ENCODE measurements around the gene ADAM19.

The ADAM19 gene

DNA sequence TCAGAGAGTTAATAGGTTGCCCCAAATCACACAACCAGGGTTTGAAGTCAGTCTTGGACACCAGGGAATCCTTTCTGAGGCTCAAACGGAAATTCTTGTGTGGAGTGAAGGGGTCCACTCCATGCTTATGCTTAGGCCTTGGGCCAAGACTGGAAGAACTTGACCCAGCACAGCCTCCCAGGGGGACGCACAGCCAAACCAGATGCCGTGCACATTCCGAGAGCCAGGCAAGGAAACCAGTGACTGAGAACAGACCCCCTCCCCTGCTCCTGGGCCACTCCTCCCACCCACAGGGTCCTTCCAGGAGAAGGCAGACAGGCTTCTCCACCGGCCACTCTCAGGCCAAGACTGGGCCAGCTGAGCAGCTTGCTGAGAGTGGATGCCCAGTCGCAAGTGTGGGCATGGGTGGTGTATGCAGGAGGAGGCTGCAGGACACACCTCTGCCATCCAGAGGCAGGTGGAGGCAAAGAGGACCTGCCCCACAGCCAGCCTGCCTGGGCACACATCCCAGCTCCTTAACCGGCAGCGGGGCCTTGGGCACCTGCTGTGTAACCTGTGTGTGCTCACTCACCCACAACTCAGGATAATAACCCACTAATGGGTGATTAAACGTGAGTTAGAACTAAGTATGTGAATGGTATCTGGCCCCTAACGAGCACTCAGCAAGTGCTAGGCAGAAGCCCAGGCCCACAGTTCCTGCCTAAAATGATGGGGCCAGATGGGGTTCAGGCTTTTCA is 77.5 kb downstream of the ADAM19 start:
- no peak overlapping the region for H3K4me3 ChIP-seq (ENCODE audit: low read depth, low read length)
- TF ChIP-seq, protein P1, sequence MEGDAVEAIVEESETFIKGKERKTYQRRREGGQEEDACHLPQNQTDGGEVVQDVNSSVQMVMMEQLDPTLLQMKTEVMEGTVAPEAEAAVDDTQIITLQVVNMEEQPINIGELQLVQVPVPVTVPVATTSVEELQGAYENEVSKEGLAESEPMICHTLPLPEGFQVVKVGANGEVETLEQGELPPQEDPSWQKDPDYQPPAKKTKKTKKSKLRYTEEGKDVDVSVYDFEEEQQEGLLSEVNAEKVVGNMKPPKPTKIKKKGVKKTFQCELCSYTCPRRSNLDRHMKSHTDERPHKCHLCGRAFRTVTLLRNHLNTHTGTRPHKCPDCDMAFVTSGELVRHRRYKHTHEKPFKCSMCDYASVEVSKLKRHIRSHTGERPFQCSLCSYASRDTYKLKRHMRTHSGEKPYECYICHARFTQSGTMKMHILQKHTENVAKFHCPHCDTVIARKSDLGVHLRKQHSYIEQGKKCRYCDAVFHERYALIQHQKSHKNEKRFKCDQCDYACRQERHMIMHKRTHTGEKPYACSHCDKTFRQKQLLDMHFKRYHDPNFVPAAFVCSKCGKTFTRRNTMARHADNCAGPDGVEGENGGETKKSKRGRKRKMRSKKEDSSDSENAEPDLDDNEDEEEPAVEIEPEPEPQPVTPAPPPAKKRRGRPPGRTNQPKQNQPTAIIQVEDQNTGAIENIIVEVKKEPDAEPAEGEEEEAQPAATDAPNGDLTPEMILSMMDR (IDR thresholded peaks at IDR 0.05; ENCODE audit: borderline replicate concordance, insufficient read depth, low read depth, low read length) = no peak

DNA sequence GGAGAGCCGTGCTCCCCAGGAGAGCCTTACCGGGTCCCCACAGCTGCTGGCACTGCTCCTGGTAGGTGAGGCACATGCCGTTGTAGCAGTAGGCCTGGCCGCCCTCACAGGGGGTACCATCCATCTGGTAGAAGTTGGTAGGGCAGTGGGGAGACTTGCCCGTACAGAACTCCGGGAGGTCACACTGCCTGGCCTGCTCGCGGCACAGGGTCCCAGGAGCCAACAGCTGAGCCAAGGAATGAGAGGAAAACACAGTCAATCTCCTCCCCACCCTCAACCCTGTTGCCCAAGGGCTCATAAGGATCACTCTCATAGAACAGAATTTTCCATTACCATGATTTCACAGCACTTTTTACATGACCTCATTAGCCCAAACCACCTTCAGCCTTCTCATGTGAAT is 78.7 kb downstream of the ADAM19 start:
- TF ChIP-seq, protein P1 (IDR thresholded peaks at IDR 0.05; ENCODE audit: borderline replicate concordance, insufficient read depth, low read depth, low read length) = no peak
- H3K4me3 ChIP-seq (ENCODE audit: low read depth, low read length) = no peak overlapping the region

DNA sequence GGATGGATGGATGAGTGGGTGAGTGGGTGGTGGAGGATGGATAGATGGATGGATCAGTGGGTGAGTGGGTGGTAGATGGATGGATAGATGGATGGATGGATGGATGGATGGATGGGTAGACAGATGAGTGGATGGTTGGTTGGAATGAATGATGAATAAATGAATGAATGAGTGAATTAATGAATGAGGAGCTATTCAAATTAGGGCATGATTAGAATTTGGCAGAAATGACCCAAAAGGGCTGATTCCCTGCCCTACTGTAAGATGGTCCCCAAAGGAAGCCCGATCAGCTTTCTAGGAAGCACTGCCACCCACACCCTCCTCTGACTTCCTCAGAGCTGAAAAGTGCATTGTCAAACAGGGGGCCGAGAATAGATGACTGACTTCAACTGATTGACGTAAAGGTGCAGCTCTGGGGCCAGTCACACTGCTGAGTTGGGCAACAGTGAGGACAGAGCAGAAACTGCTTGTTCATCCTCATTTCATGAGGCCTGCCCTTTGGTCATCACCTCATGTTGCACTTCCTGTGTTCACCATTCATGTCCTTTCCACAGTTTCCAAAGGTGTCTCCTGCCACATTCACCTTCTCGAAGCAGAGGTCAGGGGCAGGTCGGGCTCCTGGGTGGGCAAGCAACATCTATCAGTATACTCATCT is 81.3 kb downstream of the ADAM19 start:
- TF ChIP-seq, protein P1 (IDR thresholded peaks at IDR 0.05; ENCODE audit: borderline replicate concordance, insufficient read depth, low read depth, low read length) = no peak
- H3K4me3 ChIP-seq (ENCODE audit: low read depth, low read length) = no peak overlapping the region

DNA sequence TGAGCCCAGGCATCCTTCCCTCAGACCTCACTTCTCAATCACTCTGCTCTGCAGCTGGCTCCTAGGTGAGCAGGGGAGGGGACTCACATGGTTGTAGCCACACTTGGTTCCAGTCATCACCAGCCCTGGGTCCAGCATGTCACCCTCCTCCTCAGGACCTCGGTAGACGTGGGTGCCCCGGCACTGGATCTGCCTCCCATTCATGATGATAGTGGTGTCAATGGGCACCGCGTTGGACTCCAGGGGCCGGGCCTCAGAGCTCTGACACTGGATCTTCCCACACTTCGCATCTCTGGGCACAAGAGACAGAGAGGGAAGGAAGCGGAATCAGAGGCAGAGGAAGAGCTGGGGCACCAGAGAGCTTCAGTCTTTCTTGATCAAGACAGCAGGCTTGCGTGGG is 82.7 kb downstream of the ADAM19 start:
- TF ChIP-seq, protein P1 (IDR thresholded peaks at IDR 0.05; ENCODE audit: borderline replicate concordance, insufficient read depth, low read depth, low read length) = no peak
- no peak overlapping the region for H3K4me3 ChIP-seq (ENCODE audit: low read depth, low read length)

DNA sequence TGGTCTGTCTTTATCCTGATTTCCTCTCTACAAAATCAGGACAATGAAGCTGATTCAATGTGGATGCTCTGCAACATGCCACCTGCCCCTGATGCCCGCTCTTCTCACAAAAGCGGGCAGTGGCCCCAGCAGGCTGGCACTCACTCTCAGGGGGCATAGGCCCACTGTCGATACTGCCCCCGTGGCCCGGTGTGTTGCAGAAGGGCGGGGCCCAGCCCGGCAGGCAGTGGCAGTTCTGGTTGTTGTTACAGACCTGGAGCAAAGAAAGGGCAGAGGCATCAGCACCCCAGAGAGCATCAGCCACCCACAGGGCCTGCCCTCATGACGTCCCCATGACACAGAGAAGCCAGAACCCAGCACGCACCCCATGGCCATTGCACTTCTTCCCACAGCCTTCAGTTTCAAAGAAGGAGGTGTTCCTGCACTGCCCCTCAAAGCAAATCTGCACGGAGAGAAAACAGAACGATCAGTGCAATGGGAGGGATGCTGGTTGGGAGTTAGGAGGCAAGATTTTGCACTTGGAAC is 84.0 kb downstream of the ADAM19 start:
- no peak overlapping the region for H3K4me3 ChIP-seq (ENCODE audit: low read depth, low read length)
- TF ChIP-seq, protein P1 (IDR thresholded peaks at IDR 0.05; ENCODE audit: borderline replicate concordance, insufficient read depth, low read depth, low read length) = no peak

DNA sequence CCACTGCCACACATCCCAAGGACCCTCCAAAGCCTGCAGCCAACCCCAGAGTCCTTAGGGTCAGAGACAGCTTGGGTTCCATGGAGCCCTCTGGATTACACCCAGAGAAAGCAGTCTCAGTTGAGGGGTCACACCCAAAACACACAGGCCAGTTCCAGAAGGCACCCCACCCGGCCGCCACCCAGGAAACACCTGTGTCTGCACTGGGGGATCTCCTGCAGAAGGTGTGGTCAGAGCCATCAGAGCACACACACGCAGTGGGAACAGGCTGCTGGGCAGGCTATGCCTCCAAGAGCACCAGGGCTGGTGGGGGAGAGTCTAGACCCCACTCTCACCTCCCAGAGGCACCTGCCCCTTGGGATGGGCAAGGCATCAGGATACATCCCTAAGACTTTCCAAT is 88.2 kb downstream of the ADAM19 start:
- TF ChIP-seq, protein P1 (IDR thresholded peaks at IDR 0.05; ENCODE audit: borderline replicate concordance, insufficient read depth, low read depth, low read length) = no peak
- H3K4me3 ChIP-seq (ENCODE audit: low read depth, low read length) = no peak overlapping the region

DNA sequence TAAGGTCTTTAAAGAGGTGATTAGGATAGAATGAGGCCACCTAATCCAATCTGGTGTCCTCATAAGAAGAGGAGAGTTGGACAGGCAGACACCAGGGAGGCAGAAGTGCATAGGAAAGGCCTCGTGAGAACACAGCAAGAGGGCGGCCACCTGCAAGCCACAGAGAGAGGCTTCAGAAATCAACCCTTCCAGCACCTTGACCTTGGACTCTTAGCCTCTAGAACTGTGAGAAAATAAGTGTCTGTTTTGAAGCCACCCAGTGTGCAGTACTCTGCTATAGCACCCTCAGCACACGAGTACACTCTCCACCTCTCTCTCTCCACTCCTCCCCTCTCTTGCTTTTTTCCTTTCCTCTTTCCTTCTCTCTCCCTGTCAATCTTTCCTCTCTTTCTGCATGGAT is 88.7 kb downstream of the ADAM19 start:
- TF ChIP-seq, protein P1 (IDR thresholded peaks at IDR 0.05; ENCODE audit: borderline replicate concordance, insufficient read depth, low read depth, low read length) = no peak
- no peak overlapping the region for H3K4me3 ChIP-seq (ENCODE audit: low read depth, low read length)

Measured in GM12875 (cell line).